ENCODE data around the gene LRP8. TPM values are rescaled to one million over a fixed set of nuclear protein-coding genes. Genes with fewer than 3 reads are reported as not detected.

The LRP8 gene
- total and polyA plus RNA-seq, 2 donors (not counting 3 experiments of a cell fraction or from before 2014, with no cell fraction given) = 40.9 to 62.2 TPM

- FAIRE-seq (no peak), DNase-seq (ENCODE audit: low read depth, low spot score) (peak; percentile 31)
- Histone ChIP-seq H3K27ac (ENCODE audit: insufficient read depth, low read depth, low read length) (peak overlapping the region; percentile 81), H3K4me3 (replicated peaks in 1 of 3; ENCODE audit: insufficient read depth in 1 of 3, low read depth in 1 of 3, low read length in 3 of 3) (peak overlapping the region; percentile 53 to 83 (median 79)), H3K9me3 (replicated peaks; ENCODE audit: control insufficient read depth, insufficient read depth, low read length) (no peaks in the 10 kb centered on the region), H3K4me2 (ENCODE audit: insufficient read depth, low read length) (peak overlapping the region; percentile 25), H2AFZ (ENCODE audit: low read depth, low read length) (peak overlapping the region; percentile 95), H3K9me1 (replicated peaks; ENCODE audit: control insufficient read depth, extremely low read depth, insufficient read depth, low read length) (no peaks in the 10 kb centered on the region), H3K79me2 (ENCODE audit: control insufficient read depth, insufficient read depth, low read length) (peaks cover 46% of the 10 kb centered on the region), H3K27me3 (ENCODE audit: control insufficient read depth in 2 of 2, insufficient read depth in 2 of 2, low read length in 2 of 2) (no peaks in the 10 kb centered on the region), H3K9ac (replicated peaks; ENCODE audit: extremely low read depth, insufficient read depth, low read length) (peak overlapping the region; percentile 85), H3K36me3 (ENCODE audit: control insufficient read depth in 2 of 2, extremely low read depth in 1 of 2, insufficient read depth in 2 of 2, low read length in 2 of 2) (no peaks in the 10 kb centered on the region), H4K20me1 (replicated peaks; ENCODE audit: control insufficient read depth, extremely low read depth, insufficient read depth, low read length) (no peaks in the 10 kb centered on the region), H3K4me1 (ENCODE audit: control insufficient read depth, extremely low read depth, insufficient read depth, low read length) (peaks cover 16% of the 10 kb centered on the region)
- CTCF ChIA-PET = interaction anchor here (1.1 to 2.2 kb wide), 2 partner anchors 67 to 68 kb away, joined by 3 to 8 read pairs; no protein-coding TSS in a partner anchor
- intact Hi-C loops (cut with micrococcal nuclease) (loop anchor here (1.0 to 2.0 kb wide), 4 partner anchors 33 to 130 kb away; partner anchors contain the start of genes CPT2 and MAGOH), dilution Hi-C loops (cut with MboI; ENCODE audit: extremely low pct_ligation_motif_present, low sequenced_read_pairs) (no loop called here)
- TF ChIP-seq POLR2AphosphoS5 (IDR thresholded peaks at IDR 0.05; ENCODE audit: insufficient read depth, low read depth, low read length) = peak; percentile 31
- TF ChIP-seq EZH2 (IDR thresholded peaks at IDR 0.05; ENCODE audit: borderline replicate concordance, low read depth, low read length, severe bottlenecking) = no peak
- TF ChIP-seq, protein P1, sequence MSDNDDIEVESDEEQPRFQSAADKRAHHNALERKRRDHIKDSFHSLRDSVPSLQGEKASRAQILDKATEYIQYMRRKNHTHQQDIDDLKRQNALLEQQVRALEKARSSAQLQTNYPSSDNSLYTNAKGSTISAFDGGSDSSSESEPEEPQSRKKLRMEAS (IDR thresholded peaks at IDR 0.05; ENCODE audit: insufficient read depth, insufficient read length) = peak; percentile 30
- TF ChIP-seq JUN (IDR thresholded peaks at IDR 0.05; ENCODE audit: borderline replicate concordance, insufficient read depth, insufficient read length, low read depth) = no peak
- peak; percentile 63 for TF ChIP-seq POLR2A (IDR thresholded peaks at IDR 0.05; ENCODE audit: low read depth, low read length)
- TF ChIP-seq FOS (IDR thresholded peaks at IDR 0.05; ENCODE audit: borderline replicate concordance, insufficient read depth, low read length) = no peak
- no peak for TF ChIP-seq MYC (IDR thresholded peaks at IDR 0.05; ENCODE audit: low read depth, low read length)
- TF ChIP-seq, protein P2, sequence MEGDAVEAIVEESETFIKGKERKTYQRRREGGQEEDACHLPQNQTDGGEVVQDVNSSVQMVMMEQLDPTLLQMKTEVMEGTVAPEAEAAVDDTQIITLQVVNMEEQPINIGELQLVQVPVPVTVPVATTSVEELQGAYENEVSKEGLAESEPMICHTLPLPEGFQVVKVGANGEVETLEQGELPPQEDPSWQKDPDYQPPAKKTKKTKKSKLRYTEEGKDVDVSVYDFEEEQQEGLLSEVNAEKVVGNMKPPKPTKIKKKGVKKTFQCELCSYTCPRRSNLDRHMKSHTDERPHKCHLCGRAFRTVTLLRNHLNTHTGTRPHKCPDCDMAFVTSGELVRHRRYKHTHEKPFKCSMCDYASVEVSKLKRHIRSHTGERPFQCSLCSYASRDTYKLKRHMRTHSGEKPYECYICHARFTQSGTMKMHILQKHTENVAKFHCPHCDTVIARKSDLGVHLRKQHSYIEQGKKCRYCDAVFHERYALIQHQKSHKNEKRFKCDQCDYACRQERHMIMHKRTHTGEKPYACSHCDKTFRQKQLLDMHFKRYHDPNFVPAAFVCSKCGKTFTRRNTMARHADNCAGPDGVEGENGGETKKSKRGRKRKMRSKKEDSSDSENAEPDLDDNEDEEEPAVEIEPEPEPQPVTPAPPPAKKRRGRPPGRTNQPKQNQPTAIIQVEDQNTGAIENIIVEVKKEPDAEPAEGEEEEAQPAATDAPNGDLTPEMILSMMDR (IDR thresholded peaks at IDR 0.05; ENCODE audit: extremely low read depth in 1 of 2, insufficient read depth in 1 of 2, low read depth in 1 of 2, low read length in 2 of 2) = no peak
- no peak for TF ChIP-seq GATA2 (IDR thresholded peaks at IDR 0.05; ENCODE audit: insufficient read depth, insufficient read length, low read depth, low read length)
- POLR2A ChIA-PET = no interaction called here
- TSS peak; percentile 92 for BruUV-seq (replicated peaks)
Observed at GRCh38 chr1:53326598-53327181, 1.2 kb downstream of the LRP8 start.
